ENCODE data around the gene PIGU. TPM values are rescaled to one million over a fixed set of nuclear protein-coding genes. Genes with fewer than 3 reads are reported as not detected.

The PIGU gene
- total RNA-seq, 4 donors from 2014 or later: 20.6 to 31.5 (median 27.7) TPM

DNA sequence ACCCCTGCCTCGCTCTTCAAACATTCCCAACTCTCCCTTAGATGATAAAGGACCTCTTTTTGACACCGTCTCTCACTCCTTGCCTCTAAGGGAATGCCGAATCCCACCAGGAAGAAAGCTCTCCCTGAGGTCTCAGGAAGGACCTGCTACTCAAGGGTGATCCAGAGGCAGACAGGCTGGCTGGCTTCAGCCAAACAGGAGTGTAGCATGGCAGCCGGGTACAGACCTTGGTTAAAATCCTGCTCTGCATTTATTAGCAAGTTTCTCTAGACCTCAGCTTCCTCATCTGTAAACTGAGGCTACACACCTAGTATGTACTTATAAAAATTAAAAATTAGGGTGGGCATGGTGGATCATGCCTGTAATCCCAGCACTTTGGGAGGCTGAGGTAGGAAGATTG, 101.1 kb downstream of the PIGU start:
- Histone ChIP-seq H3K27me3 (no peaks in the 10 kb centered on the region), H3K36me3 (peaks cover 0 to 46% (median 4%) of the 10 kb centered on the region in 3 donors), H3K4me3 (no peak overlapping the region), H3K9me3 (no peaks in the 10 kb centered on the region), H3K27ac (no peak overlapping the region), H3K4me1 (peaks cover 0 to 30% (median 24%) of the 10 kb centered on the region in 4 donors)
- 96 to 98% methylated on average over 4 of the region's 4 CpGs for whole genome bisulfite sequencing, 2 donors
- DNase-seq (ENCODE audit: low spot score in 2 of 2): no peak
- TF ChIP-seq EP300 (IDR thresholded peaks at IDR 0.05) (no peak), POLR2A (IDR thresholded peaks at IDR 0.05) (no peak)
- TF ChIP-seq, protein P1, sequence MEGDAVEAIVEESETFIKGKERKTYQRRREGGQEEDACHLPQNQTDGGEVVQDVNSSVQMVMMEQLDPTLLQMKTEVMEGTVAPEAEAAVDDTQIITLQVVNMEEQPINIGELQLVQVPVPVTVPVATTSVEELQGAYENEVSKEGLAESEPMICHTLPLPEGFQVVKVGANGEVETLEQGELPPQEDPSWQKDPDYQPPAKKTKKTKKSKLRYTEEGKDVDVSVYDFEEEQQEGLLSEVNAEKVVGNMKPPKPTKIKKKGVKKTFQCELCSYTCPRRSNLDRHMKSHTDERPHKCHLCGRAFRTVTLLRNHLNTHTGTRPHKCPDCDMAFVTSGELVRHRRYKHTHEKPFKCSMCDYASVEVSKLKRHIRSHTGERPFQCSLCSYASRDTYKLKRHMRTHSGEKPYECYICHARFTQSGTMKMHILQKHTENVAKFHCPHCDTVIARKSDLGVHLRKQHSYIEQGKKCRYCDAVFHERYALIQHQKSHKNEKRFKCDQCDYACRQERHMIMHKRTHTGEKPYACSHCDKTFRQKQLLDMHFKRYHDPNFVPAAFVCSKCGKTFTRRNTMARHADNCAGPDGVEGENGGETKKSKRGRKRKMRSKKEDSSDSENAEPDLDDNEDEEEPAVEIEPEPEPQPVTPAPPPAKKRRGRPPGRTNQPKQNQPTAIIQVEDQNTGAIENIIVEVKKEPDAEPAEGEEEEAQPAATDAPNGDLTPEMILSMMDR (IDR thresholded peaks at IDR 0.05): no peak

DNA sequence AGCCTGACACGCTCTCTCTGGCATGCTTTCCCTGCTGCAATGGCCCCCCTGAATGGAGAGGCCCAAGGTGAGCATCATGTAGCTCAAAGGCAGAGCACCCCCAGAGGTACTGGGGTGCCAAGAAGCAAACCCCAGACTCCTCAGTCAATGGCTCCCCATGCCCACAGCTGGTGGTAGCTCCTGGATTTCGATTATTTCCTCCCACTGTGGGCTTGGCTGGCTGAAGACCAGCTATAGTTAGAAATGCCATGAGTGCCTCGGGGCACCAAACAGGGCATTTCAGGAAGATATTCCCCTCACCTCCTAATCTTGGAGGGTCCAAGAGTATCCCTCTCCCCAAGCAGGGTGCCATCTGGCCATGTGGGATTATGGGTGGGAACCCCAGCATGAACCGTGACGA, 101.6 kb downstream of the PIGU start:
- Histone ChIP-seq H3K27ac (no peak overlapping the region), H3K9me3 (no peaks in the 10 kb centered on the region), H3K4me1 (peaks cover 0 to 25% (median 20%) of the 10 kb centered on the region in 4 donors), H3K27me3 (no peaks in the 10 kb centered on the region), H3K36me3 (peaks cover 0 to 46% (median 4%) of the 10 kb centered on the region in 3 donors), H3K4me3 (no peak overlapping the region)
- TF ChIP-seq, protein P1 (IDR thresholded peaks at IDR 0.05): no peak
- TF ChIP-seq POLR2A (IDR thresholded peaks at IDR 0.05) (no peak), EP300 (IDR thresholded peaks at IDR 0.05) (no peak)
- no peak for DNase-seq (ENCODE audit: low spot score in 2 of 2)
- 96 to 99% methylated on average over 5 of the region's 5 CpGs for WGBS, 2 donors

DNA sequence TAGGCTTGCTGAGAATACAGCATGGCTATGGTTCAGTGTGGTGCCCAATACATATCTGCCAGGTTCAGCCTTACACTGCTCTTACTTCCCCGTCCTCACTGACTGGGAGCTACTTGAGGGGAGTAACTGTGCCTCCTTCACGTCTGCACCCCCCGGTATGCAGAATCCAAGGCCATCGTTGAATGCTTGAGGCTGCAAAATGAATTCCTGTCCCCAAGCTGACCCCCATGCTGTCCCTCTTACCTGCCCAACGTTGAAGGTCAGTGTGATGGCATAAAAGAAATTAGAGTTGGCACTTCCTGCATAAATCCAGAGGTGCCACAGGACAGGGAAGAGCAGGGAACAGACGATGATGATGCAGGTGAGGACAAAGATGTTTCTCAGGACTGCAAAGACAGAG, 102.0 kb downstream of the PIGU start:
- Histone ChIP-seq H3K27ac (no peak overlapping the region), H3K36me3 (peaks cover 0 to 49% (median 4%) of the 10 kb centered on the region in 3 donors), H3K9me3 (no peaks in the 10 kb centered on the region), H3K27me3 (no peaks in the 10 kb centered on the region), H3K4me3 (no peak overlapping the region), H3K4me1 (peaks cover 0 to 21% (median 16%) of the 10 kb centered on the region in 4 donors)
- WGBS, 2 donors: 86 to 91% methylated on average over 6 of the region's 6 CpGs
- no peak for DNase-seq (ENCODE audit: low spot score in 2 of 2)
- TF ChIP-seq POLR2A (IDR thresholded peaks at IDR 0.05): no peak
- TF ChIP-seq, protein P1 (IDR thresholded peaks at IDR 0.05): no peak
- TF ChIP-seq EP300 (IDR thresholded peaks at IDR 0.05): no peak

- no peaks in the 10 kb centered on the region for H3K27me3 ChIP-seq
- H3K9me3 ChIP-seq: no peaks in the 10 kb centered on the region
- no peak overlapping the region for H3K27ac ChIP-seq
- DNase-seq (ENCODE audit: low spot score in 2 of 2): no peak
- 95 to 96% methylated on average over 5 of the region's 5 CpGs for whole genome bisulfite sequencing, 2 donors
- H3K4me3 ChIP-seq: no peak overlapping the region
- H3K36me3 ChIP-seq: peaks cover 0 to 53% (median 4%) of the 10 kb centered on the region in 3 donors
- TF ChIP-seq POLR2A (IDR thresholded peaks at IDR 0.05) (no peak), EP300 (IDR thresholded peaks at IDR 0.05) (no peak)
- TF ChIP-seq, protein P1 (IDR thresholded peaks at IDR 0.05): no peak
- H3K4me1 ChIP-seq: peaks cover 0 to 17% (median 12%) of the 10 kb centered on the region in 4 donors
Measured at GRCh38 chr20:34574426-34574825, 102.5 kb downstream of the PIGU start.

GRCh38 chr20:34573541-34574300, 103.2 kb downstream of the PIGU start:
- WGBS, 2 donors: 91% methylated on average over 7 of the region's 7 CpGs
- Histone ChIP-seq H3K36me3 (peaks cover 0 to 60% (median 4%) of the 10 kb centered on the region in 3 donors), H3K4me1 (peaks cover 0 to 10% (median 5%) of the 10 kb centered on the region in 4 donors), H3K9me3 (no peaks in the 10 kb centered on the region), H3K27me3 (no peaks in the 10 kb centered on the region), H3K4me3 (no peak overlapping the region), H3K27ac (no peak overlapping the region)
- TF ChIP-seq POLR2A (IDR thresholded peaks at IDR 0.05) (no peak), EP300 (IDR thresholded peaks at IDR 0.05) (no peak)
- TF ChIP-seq, protein P1 (IDR thresholded peaks at IDR 0.05): no peak
- no peak for DNase-seq (ENCODE audit: low spot score in 2 of 2)
